PC-3 (cell line): ENCODE data around the gene BBS4. TPM values are rescaled to one million over a fixed set of nuclear protein-coding genes. Genes with fewer than 3 reads are reported as not detected.

ENCODE experiments used
- ATAC-seq: fragments of 200-7000 bp; cut with Tn5 transposase; 2 replicates; pipeline ENCODE4 v1.9.1; 2020; ENCODE audit warnings: mild to moderate bottlenecking, moderate library complexity
- BruUV-seq: library from RNA; stranded (reverse); fragments of 400-500 nt; replicated peaks from 2 replicates; lab custom pipeline; 2021; lab: Mats Ljungman, UMichigan
- CTCF ChIA-PET: fragments of 300-600 bp; sonication (Branson Sonifier 250); formaldehyde crosslinking; loops from one replicate; lab custom pipeline; 2022; ENCODE audit warnings: antibody characterized with exemption; lab: Charles Lee
- POLR2A ChIA-PET: fragments of 300-600 bp; sonication (Branson Sonifier 250); formaldehyde crosslinking; loops from one replicate; lab custom pipeline; 2022; ENCODE audit warnings: antibody characterized with exemption; ENCODE audit not compliant: unreplicated experiment; lab: Charles Lee
- DNase-seq: peaks from one replicate; pipeline ENCODE4 v3.0.0-alpha.2; 2015
- H2AFZ ChIP-seq: fragments of 300-600 bp; sonication (generic); 2 replicates; pipeline ENCODE4 v1.6.0; 2016; ENCODE audit warnings: antibody characterized with exemption, low read length
- H3F3A ChIP-seq: fragments of 300-600 bp; sonication (generic); one replicate; pipeline ENCODE4 v1.6.0; 2017; ENCODE audit warnings: antibody characterized with exemption, low read length, control low read depth, mild to moderate bottlenecking; ENCODE audit not compliant: unreplicated experiment
- H3K27ac ChIP-seq: fragments of 300-600 bp; sonication (generic); 2 replicates; pipeline ENCODE4 v1.5.1; 2016; ENCODE audit warnings: mild to moderate bottlenecking, low read length
- H3K27me3 ChIP-seq: fragments of 300-600 bp; sonication (generic); 2 replicates; pipeline ENCODE4 v1.6.1; 2016; ENCODE audit warnings: low read length, mixed read lengths
- H3K36me3 ChIP-seq: fragments of 300-600 bp; sonication (generic); 2 replicates; pipeline ENCODE4 v1.6.1; 2016; ENCODE audit warnings: low read depth, mixed run types, low read length, mixed read lengths
- H3K4me1 ChIP-seq: fragments of 300-600 bp; sonication (generic); 2 replicates; pipeline ENCODE4 v1.5.1; 2016; ENCODE audit warnings: low read length; ENCODE audit not compliant: insufficient read depth
- H3K4me2 ChIP-seq: fragments of 300-600 bp; sonication (generic); 2 replicates; pipeline ENCODE4 v1.6.0; 2016; ENCODE audit warnings: low read length
- H3K4me3 ChIP-seq: fragments of 300-600 bp; sonication (generic); 2 replicates; pipeline ENCODE4 v1.5.1; 2016; ENCODE audit warnings: mild to moderate bottlenecking, low read length, mixed read lengths
- H3K79me2 ChIP-seq: fragments of 300-600 bp; sonication (generic); 2 replicates; pipeline ENCODE4 v1.6.1; 2017; ENCODE audit warnings: low read length, mixed read lengths
- H3K9ac ChIP-seq: fragments of 300-600 bp; sonication (generic); 2 replicates; pipeline ENCODE4 v1.6.0; 2016; ENCODE audit warnings: mild to moderate bottlenecking, low read length
- H3K9me2 ChIP-seq: fragments of 300-600 bp; sonication (generic); replicated peaks from 2 replicates; pipeline ENCODE4 v1.6.1; 2016; ENCODE audit warnings: mixed run types, low read length, mixed read lengths
- H3K9me3 ChIP-seq: fragments of 300-600 bp; sonication (generic); 2 replicates; pipeline ENCODE4 v1.6.1; 2016; ENCODE audit warnings: low read length, mixed read lengths
- H4K20me1 ChIP-seq: fragments of 300-600 bp; sonication (generic); 2 replicates; pipeline ENCODE4 v1.6.1; 2016; ENCODE audit warnings: low read length, mixed read lengths
- CTCF ChIP-seq: fragments of 300-600 bp; sonication (generic); conservative IDR thresholded peaks from 2 replicates; pipeline ENCODE4 v1.5.1; 2017; ENCODE audit warnings: antibody characterized with exemption, low read depth, mild to moderate bottlenecking, low read length
- EZH2 ChIP-seq: fragments of 300-600 bp; sonication (generic); IDR thresholded peaks from one replicate; pipeline ENCODE4 v1.6.1; 2017; ENCODE audit warnings: antibody characterized with exemption, mild to moderate bottlenecking, low read length; ENCODE audit not compliant: unreplicated experiment
- EZH2phosphoT487 ChIP-seq: fragments of 300-600 bp; sonication (generic); IDR thresholded peaks from 2 replicates; pipeline ENCODE4 v1.6.1; 2018; ENCODE audit warnings: mild to moderate bottlenecking, antibody characterized with exemption, low read length, borderline replicate concordance
- intact Hi-C: fragments of 100-400 bp; cut with micrococcal nuclease; formaldehyde crosslinking; loops from 2 replicates; pipeline ENCODE4 v1.9.0; 2023
- total RNA-seq: library from RNA; depleted of rRNA; stranded (reverse); fragments of >200 nt; gene quantifications from 2 replicates; pipeline ENCODE4 v1.2.3, GENCODE V29; 2014

The BBS4 gene
- total RNA-seq, 1 experiment from 2014 or later, result 18.7 TPM

- Histone ChIP-seq H3K27ac (no peak overlapping the region), H3K4me3 (no peak overlapping the region), H3F3A (no peaks in the 10 kb centered on the region), H2AFZ (no peak overlapping the region), H3K79me2 (no peaks in the 10 kb centered on the region), H3K36me3 (peaks cover 11% of the 10 kb centered on the region; the same call in 1 of the 2 replicates), H3K9me3 (no peaks in the 10 kb centered on the region), H3K9ac (no peak overlapping the region), H3K9me2 (no peaks in the 10 kb centered on the region), H3K4me1 (0 out of 2 replicates have a peak, but pooled peaks cover under 1% of the 10 kb centered on the region), H3K4me2 (no peak overlapping the region), H4K20me1 (no peaks in the 10 kb centered on the region), H3K27me3 (no peaks in the 10 kb centered on the region)
- intact Hi-C loops, result no loop called here
- no peak for ATAC-seq
- TF ChIP-seq EZH2, result no peak
- TF ChIP-seq EZH2phosphoT487, result no peak
- no peak for TF ChIP-seq CTCF
- CTCF ChIA-PET, result no interaction called here
- no TSS peak for BruUV-seq
- no peak for DNase-seq
- POLR2A ChIA-PET, result no interaction called here
Measured at GRCh38 chr15:72732086-72732485, 46.1 kb downstream of the BBS4 start.

DNA sequence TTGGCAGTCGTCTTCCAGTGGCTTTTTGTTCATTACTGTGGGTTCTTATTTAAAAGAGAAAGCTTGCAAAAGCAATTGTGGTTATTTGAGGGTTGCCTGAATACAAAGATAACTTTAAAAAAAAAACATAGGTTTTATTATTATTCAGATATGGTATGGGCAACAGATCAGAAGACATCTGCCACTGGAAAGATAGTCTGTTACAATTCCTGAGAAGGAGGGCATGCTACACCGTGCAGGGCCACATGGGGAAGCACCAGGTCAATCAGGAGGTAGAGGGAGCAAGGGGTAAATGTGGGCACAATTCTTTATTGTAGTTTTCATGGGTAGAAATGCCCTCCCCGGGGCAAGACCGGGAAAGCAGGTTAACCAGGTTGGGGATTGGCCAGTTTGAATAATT lies 46.5 kb downstream of the BBS4 start:
- no peaks in the 10 kb centered on the region for H3F3A ChIP-seq
- ATAC-seq, result no peak
- no peaks in the 10 kb centered on the region for H3K79me2 ChIP-seq
- DNase-seq, result no peak
- ChIA-PET CTCF (no interaction called here), POLR2A (no interaction called here)
- peaks cover 15% of the 10 kb centered on the region; the same call in 1 of the 2 replicates for H3K36me3 ChIP-seq
- no peaks in the 10 kb centered on the region for H4K20me1 ChIP-seq
- H3K27me3 ChIP-seq, result no peaks in the 10 kb centered on the region
- no peaks in the 10 kb centered on the region for H3K9me2 ChIP-seq
- intact Hi-C loops, result no loop called here
- H2AFZ ChIP-seq, result no peak overlapping the region
- H3K4me3 ChIP-seq, result no peak overlapping the region
- TF ChIP-seq CTCF, result no peak; the same call in 1 of the 2 replicates
- no peak for TF ChIP-seq EZH2
- TF ChIP-seq EZH2phosphoT487, result no peak
- H3K9me3 ChIP-seq, result no peaks in the 10 kb centered on the region
- H3K27ac ChIP-seq, result no peak overlapping the region
- H3K4me1 ChIP-seq, result 0 out of 2 replicates have a peak, but pooled peaks cover 5% of the 10 kb centered on the region
- BruUV-seq, result no TSS peak
- no peak overlapping the region for H3K4me2 ChIP-seq
- H3K9ac ChIP-seq, result no peak overlapping the region

- DNase-seq (no peak), ATAC-seq (no peak)
- H3K27me3 ChIP-seq, result no peaks in the 10 kb centered on the region
- TF ChIP-seq EZH2 (no peak), EZH2phosphoT487 (no peak), CTCF (no peak)
- no peaks in the 10 kb centered on the region for H4K20me1 ChIP-seq
- H2AFZ ChIP-seq, result no peak overlapping the region
- H3K4me3 ChIP-seq, result no peak overlapping the region
- H3K4me2 ChIP-seq, result no peak overlapping the region
- 0 out of 2 replicates have a peak, but pooled peaks cover 5% of the 10 kb centered on the region for H3K4me1 ChIP-seq
- no TSS peak for BruUV-seq
- H3K9me2 ChIP-seq, result no peaks in the 10 kb centered on the region
- no peak overlapping the region for H3K9ac ChIP-seq
- H3K79me2 ChIP-seq, result no peaks in the 10 kb centered on the region
- ChIA-PET POLR2A (no interaction called here), CTCF (no interaction called here)
- no peaks in the 10 kb centered on the region for H3K9me3 ChIP-seq
- H3K36me3 ChIP-seq, result peaks cover 16% of the 10 kb centered on the region; the same call in 1 of the 2 replicates
- no peak overlapping the region for H3K27ac ChIP-seq
- intact Hi-C loops, result no loop called here
- no peaks in the 10 kb centered on the region for H3F3A ChIP-seq
Measured at GRCh38 chr15:72733941-72734738, 48.1 kb downstream of the BBS4 start.
